Measurements from ENCODE around the gene TRIM24.

GRCh38 chr7:138491612-138492386 lies 31.7 kb downstream of the TRIM24 start:
- TF ChIP-seq CTCF (conservative IDR thresholded peaks at IDR 0.05; ENCODE audit: low read length) (no peak), EZH2phosphoT487 (IDR thresholded peaks at IDR 0.05; ENCODE audit: borderline replicate concordance) (no peak)
